DOHH2 (cell line): ENCODE measurements around the gene VSIG10L.

ENCODE experiments used
- H3F3A ChIP-seq: fragments of 200-600 bp; sonication (generic), shearing (Covaris generic); 2 replicates; pipeline ENCODE4 v1.6.0; 2016; ENCODE audit warnings: antibody characterized with exemption, mild to moderate bottlenecking; ENCODE audit not compliant: control insufficient read depth, insufficient read depth
- H3K27ac ChIP-seq: fragments of 200-600 bp; sonication (generic); 2 replicates; pipeline ENCODE4 v1.5.1; 2014; ENCODE audit warnings: low read depth, mild to moderate bottlenecking, low read length, moderate library complexity
- H3K27me3 ChIP-seq: fragments of 200-600 bp; sonication (generic); 2 replicates; pipeline ENCODE4 v1.6.1; 2014; ENCODE audit warnings: mild to moderate bottlenecking, low read length, mixed read lengths; ENCODE audit not compliant: control insufficient read depth
- H3K36me3 ChIP-seq: fragments of 200-600 bp; sonication (generic); 2 replicates; pipeline ENCODE4 v1.6.1; 2014; ENCODE audit warnings: mild to moderate bottlenecking, low read length, moderate library complexity, mixed read lengths; ENCODE audit not compliant: control insufficient read depth
- H3K4me1 ChIP-seq: fragments of 200-600 bp; sonication (generic); 2 replicates; pipeline ENCODE4 v1.6.1; 2014; ENCODE audit warnings: mild to moderate bottlenecking, low read length, mixed read lengths; ENCODE audit not compliant: control insufficient read depth
- H3K4me2 ChIP-seq: fragments of 200-600 bp; sonication (generic); 2 replicates; pipeline ENCODE4 v1.6.0; 2014; ENCODE audit warnings: mild to moderate bottlenecking, low read length, moderate library complexity
- H3K4me3 ChIP-seq: fragments of 200-600 bp; sonication (generic); 2 replicates; pipeline ENCODE4 v1.5.1; 2014; ENCODE audit warnings: mild to moderate bottlenecking, low read length, mixed read lengths
- H3K79me2 ChIP-seq: fragments of 200-600 bp; sonication (generic); 2 replicates; pipeline ENCODE4 v1.6.1; 2014; ENCODE audit warnings: mild to moderate bottlenecking, low read length, mixed read lengths; ENCODE audit not compliant: control insufficient read depth
- H3K9me2 ChIP-seq: fragments of 200-600 bp; sonication (generic); replicated peaks from 2 replicates; pipeline ENCODE4 v1.6.1; 2014; ENCODE audit warnings: mild to moderate bottlenecking, low read length, mixed read lengths; ENCODE audit not compliant: control insufficient read depth
- H3K9me3 ChIP-seq: fragments of 200-600 bp; sonication (generic); 2 replicates; pipeline ENCODE4 v1.6.1; 2014; ENCODE audit warnings: antibody characterized with exemption, low read length, mixed read lengths; ENCODE audit not compliant: control insufficient read depth, insufficient read depth
- H4K20me1 ChIP-seq: fragments of 200-600 bp; sonication (generic); 2 replicates; pipeline ENCODE4 v1.6.0; 2014; ENCODE audit warnings: low read depth, mild to moderate bottlenecking, antibody characterized with exemption, low read length, moderate library complexity; ENCODE audit not compliant: control insufficient read depth, insufficient read depth
- CTCF ChIP-seq: fragments of 200-600 bp; sonication (generic); IDR thresholded peaks from one replicate; pipeline ENCODE4 v1.5.1; 2014; ENCODE audit warnings: antibody characterized with exemption, mild to moderate bottlenecking, low read depth, low read length; ENCODE audit not compliant: poor library complexity, severe bottlenecking
- EZH2phosphoT487 ChIP-seq: fragments of 200-600 bp; sonication (generic); IDR thresholded peaks from 2 replicates; pipeline ENCODE4 v1.6.1; 2017; ENCODE audit warnings: borderline replicate concordance, mild to moderate bottlenecking, antibody characterized with exemption, low read length, moderate library complexity, mixed read lengths

VSIG10L gene

GRCh38 chr19:51387924-51388389 is 46.0 kb upstream of the VSIG10L start, which contains the start of gene LIM2:
LIM2 (minus strand) TSS chr19:51387974; CDS start chr19:51387443, 531 bp downstream.
- Histone ChIP-seq H3F3A (peaks cover 4% of the 10 kb centered on the region), H3K27ac (no peak within 1 kb of the TSS), H3K4me2 (no peak within 1 kb of the TSS), H3K9me2 (no peaks in the 10 kb centered on the region), H3K36me3 (no peaks in the 10 kb centered on the region), H3K4me3 (no peak within 1 kb of the TSS), H3K4me1 (peaks cover 16% of the 10 kb centered on the region), H4K20me1 (no peaks in the 10 kb centered on the region), H3K27me3 (no peaks in the 10 kb centered on the region), H3K9me3 (no peaks in the 10 kb centered on the region), H3K79me2 (no peaks in the 10 kb centered on the region)
- TF ChIP-seq CTCF, result no peak
- no peak for TF ChIP-seq EZH2phosphoT487

GRCh38 chr19:51386882-51387520 is 45.1 kb upstream of the VSIG10L start:
- Histone ChIP-seq H3K27me3 (no peaks in the 10 kb centered on the region), H3K79me2 (no peaks in the 10 kb centered on the region), H3F3A (no peaks in the 10 kb centered on the region; the same call in 1 of the 2 replicates), H3K4me2 (no peak overlapping the region), H3K36me3 (no peaks in the 10 kb centered on the region), H3K4me1 (peaks cover 13% of the 10 kb centered on the region), H4K20me1 (no peaks in the 10 kb centered on the region), H3K27ac (no peak overlapping the region), H3K9me2 (no peaks in the 10 kb centered on the region), H3K4me3 (no peak overlapping the region), H3K9me3 (no peaks in the 10 kb centered on the region)
- TF ChIP-seq CTCF (no peak), EZH2phosphoT487 (no peak)

GRCh38 chr19:51382004-51382403 is 40.1 kb upstream of the VSIG10L start:
- TF ChIP-seq CTCF (no peak), EZH2phosphoT487 (no peak)
- Histone ChIP-seq H3F3A (no peaks in the 10 kb centered on the region), H4K20me1 (no peaks in the 10 kb centered on the region), H3K36me3 (no peaks in the 10 kb centered on the region), H3K4me1 (no peaks in the 10 kb centered on the region), H3K79me2 (no peaks in the 10 kb centered on the region), H3K4me2 (no peak overlapping the region), H3K4me3 (no peak overlapping the region), H3K27me3 (no peaks in the 10 kb centered on the region), H3K9me3 (peaks cover 3% of the 10 kb centered on the region; the same call in 1 of the 2 replicates), H3K9me2 (no peaks in the 10 kb centered on the region), H3K27ac (no peak overlapping the region)
